Fibroblast of lung (primary cell): ENCODE data around the gene C12orf43.

Experiments used
- CTCF ChIP-seq, 2 donors: IDR thresholded peaks in 1 of 2; conservative IDR thresholded peaks in 1 of 2; 1 replicate in 1 of 2; 2 replicates in 1 of 2; pipeline ENCODE4 v1.5.1; 2011 to 2012; ENCODE audit warnings: low read length in 2 of 2, control low read depth in 1 of 2, inconsistent platforms in 1 of 2, low read depth in 1 of 2, mild to moderate bottlenecking in 1 of 2
- EZH2 ChIP-seq: IDR thresholded peaks from 2 replicates; pipeline ENCODE4 v1.5.1; 2012; ENCODE audit warnings: low read length, control low read depth, mild to moderate bottlenecking; ENCODE audit errors: missing control alignments

GRCh38 chr12:121018860-121019617, 2.8 kb upstream of the C12orf43 start:
- TF ChIP-seq EZH2, result no peak
- no peak for TF ChIP-seq CTCF (conservative IDR thresholded peaks at IDR 0.05 in 1 of 2, IDR thresholded peaks at IDR 0.05 in 1 of 2; ENCODE audit: low read depth in 1 of 2, low read length in 2 of 2)
